Measurements from ENCODE around the gene PDXP. TPM values are rescaled to one million over a fixed set of nuclear protein-coding genes. Genes with fewer than 3 reads are reported as not detected.

The PDXP gene
- total and polyA plus RNA-seq, 2 of the 13 experiments (the other 11 are each of a cell fraction or from before 2014, with no cell fraction given) = 58.2 to 70.6 TPM

DNA sequence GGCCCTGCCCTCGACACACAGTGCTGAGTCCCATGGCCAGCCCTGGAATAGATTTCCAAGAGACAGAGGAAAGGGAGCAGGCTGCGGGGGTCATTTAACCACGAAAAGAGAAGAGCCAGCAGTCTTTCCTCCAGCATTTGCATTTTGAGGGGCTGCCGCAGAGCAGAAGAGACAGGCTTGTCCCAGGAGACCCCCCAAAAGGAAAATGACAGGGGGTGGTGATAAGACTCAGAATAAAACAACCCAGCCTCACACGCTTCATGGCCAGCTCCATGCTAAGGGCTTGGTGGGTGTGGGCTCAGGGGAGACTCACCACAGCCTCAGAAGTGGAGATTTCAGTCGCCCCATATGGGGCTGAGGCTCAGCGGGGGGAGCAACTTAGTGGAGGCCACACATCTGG, 55.2 kb downstream of the PDXP start:
- DNase-seq (ENCODE audit: low spot score) (no peak), ATAC-seq (no peak), FAIRE-seq (no peak)
- H4K20me1 ChIP-seq (ENCODE audit: insufficient read depth, low read length) = no peaks in the 10 kb centered on the region
- in situ Hi-C loops (cut with HindIII; ENCODE audit: extremely low pct_ligation_motif_present, low pct_unique_long_range_greater_than_20kb) = no loop called here
- H3K27me3 ChIP-seq (ENCODE audit: control insufficient read depth in 1 of 2, insufficient read depth in 2 of 2, low read length in 2 of 2) = no peaks in the 10 kb centered on the region; a peak in 1 of 5 replicates
- no peaks in the 10 kb centered on the region for H3K9me3 ChIP-seq (ENCODE audit: low read length)
- TF ChIP-seq U2AF2 (IDR thresholded peaks at IDR 0.05; ENCODE audit: low read depth, low read length) (no peak), ZNF317 (CRISPR knock-in tag; IDR thresholded peaks at IDR 0.05) (no peak), GRHL1 (CRISPR knock-in tag; conservative IDR thresholded peaks at IDR 0.05) (no peak), MAF1 (CRISPR knock-in tag; IDR thresholded peaks at IDR 0.05; ENCODE audit: borderline replicate concordance) (no peak), ATAD3A (CRISPR knock-in tag; IDR thresholded peaks at IDR 0.05) (no peak), IKZF5 (CRISPR knock-in tag; IDR thresholded peaks at IDR 0.05) (no peak), ZC3H4 (CRISPR knock-in tag; IDR thresholded peaks at IDR 0.05; ENCODE audit: borderline replicate concordance) (no peak), RBFOX2 (IDR thresholded peaks at IDR 0.05; ENCODE audit: low read depth, low read length) (no peak)
- TF ChIP-seq, protein P1, sequence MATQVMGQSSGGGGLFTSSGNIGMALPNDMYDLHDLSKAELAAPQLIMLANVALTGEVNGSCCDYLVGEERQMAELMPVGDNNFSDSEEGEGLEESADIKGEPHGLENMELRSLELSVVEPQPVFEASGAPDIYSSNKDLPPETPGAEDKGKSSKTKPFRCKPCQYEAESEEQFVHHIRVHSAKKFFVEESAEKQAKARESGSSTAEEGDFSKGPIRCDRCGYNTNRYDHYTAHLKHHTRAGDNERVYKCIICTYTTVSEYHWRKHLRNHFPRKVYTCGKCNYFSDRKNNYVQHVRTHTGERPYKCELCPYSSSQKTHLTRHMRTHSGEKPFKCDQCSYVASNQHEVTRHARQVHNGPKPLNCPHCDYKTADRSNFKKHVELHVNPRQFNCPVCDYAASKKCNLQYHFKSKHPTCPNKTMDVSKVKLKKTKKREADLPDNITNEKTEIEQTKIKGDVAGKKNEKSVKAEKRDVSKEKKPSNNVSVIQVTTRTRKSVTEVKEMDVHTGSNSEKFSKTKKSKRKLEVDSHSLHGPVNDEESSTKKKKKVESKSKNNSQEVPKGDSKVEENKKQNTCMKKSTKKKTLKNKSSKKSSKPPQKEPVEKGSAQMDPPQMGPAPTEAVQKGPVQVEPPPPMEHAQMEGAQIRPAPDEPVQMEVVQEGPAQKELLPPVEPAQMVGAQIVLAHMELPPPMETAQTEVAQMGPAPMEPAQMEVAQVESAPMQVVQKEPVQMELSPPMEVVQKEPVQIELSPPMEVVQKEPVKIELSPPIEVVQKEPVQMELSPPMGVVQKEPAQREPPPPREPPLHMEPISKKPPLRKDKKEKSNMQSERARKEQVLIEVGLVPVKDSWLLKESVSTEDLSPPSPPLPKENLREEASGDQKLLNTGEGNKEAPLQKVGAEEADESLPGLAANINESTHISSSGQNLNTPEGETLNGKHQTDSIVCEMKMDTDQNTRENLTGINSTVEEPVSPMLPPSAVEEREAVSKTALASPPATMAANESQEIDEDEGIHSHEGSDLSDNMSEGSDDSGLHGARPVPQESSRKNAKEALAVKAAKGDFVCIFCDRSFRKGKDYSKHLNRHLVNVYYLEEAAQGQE (IDR thresholded peaks at IDR 0.05; ENCODE audit: borderline replicate concordance in 1 of 2, low read depth in 1 of 2, low read length in 2 of 2) = no peak
- no peak overlapping the region for H3K9ac ChIP-seq (ENCODE audit: insufficient read depth, low read depth, low read length)
- no peak overlapping the region for H3K4me3 ChIP-seq (replicated peaks in 1 of 3; ENCODE audit: insufficient read depth in 1 of 3, low read depth in 2 of 3, low read length in 3 of 3)
- no peaks in the 10 kb centered on the region for H3K79me2 ChIP-seq (ENCODE audit: insufficient read depth, low read length)
- H3K4me1 ChIP-seq (ENCODE audit: insufficient read depth, low read length) = no peaks in the 10 kb centered on the region
- POLR2A ChIA-PET = no interaction called here
- H3K27ac ChIP-seq (ENCODE audit: extremely low read length, insufficient read depth, low read length) = no peak overlapping the region
- 94% methylated on average over 6 of the region's 7 CpGs for WGBS (ENCODE audit: low lambda C conversion rate)
- H3K36me3 ChIP-seq (replicated peaks in 1 of 2; ENCODE audit: control insufficient read depth in 1 of 2, insufficient read depth in 2 of 2, low read length in 2 of 2) = peaks cover 0 to 3% of the 10 kb centered on the region in 2 experiments; a peak in 2 of 5 replicates
- CTCF ChIA-PET (ENCODE audit: low intra/inter-chr PET ratio, low total read pairs) = no interaction called here
- no TSS peak for BruUV-seq (replicated peaks)
- no peak overlapping the region for H2AFZ ChIP-seq (ENCODE audit: low read length)
- intact Hi-C loops (cut with micrococcal nuclease; ENCODE audit: unreplicated experiment) = no loop called here
- no peak overlapping the region for H3K4me2 ChIP-seq (ENCODE audit: low read depth, low read length)

Measured in HepG2 (cell line).